ENCODE data around the gene MYH7B. TPM values are rescaled to one million over a fixed set of nuclear protein-coding genes. Genes with fewer than 3 reads are reported as not detected.

The MYH7B gene
- polyA plus RNA-seq, 2 donors: 0.11 to 0.69 TPM

- Histone ChIP-seq H3K4me1 (ENCODE audit: control insufficient read depth in 2 of 2, insufficient read depth in 2 of 2, low read length in 1 of 2) (peaks cover 4% of the 10 kb centered on the region in 2 donors), H3K27ac (ENCODE audit: low read depth in 2 of 2, low read length in 1 of 2) (no peak overlapping the region), H3K36me3 (ENCODE audit: control insufficient read depth in 2 of 2, insufficient read depth in 2 of 2, low read length in 1 of 2) (peaks cover 3 to 32% of the 10 kb centered on the region in 2 donors), H3K4me3 (ENCODE audit: low read depth in 1 of 2, low read length in 2 of 2) (no peak overlapping the region), H3K9me3 (ENCODE audit: control insufficient read depth in 2 of 2, insufficient read depth in 1 of 2, low read depth in 1 of 2, low read length in 1 of 2) (no peaks in the 10 kb centered on the region), H3K27me3 (ENCODE audit: control insufficient read depth in 1 of 2, insufficient read depth in 2 of 2, low read length in 2 of 2) (no peaks in the 10 kb centered on the region)
- 94 to 98% methylated on average over 9 of the region's 9 CpGs for WGBS, 2 donors
Observed at GRCh38 chr20:34942301-34942700, 13.4 kb upstream of the MYH7B start.

- H3K27ac ChIP-seq (ENCODE audit: low read depth in 2 of 2, low read length in 1 of 2): no peak overlapping the region
- H3K9me3 ChIP-seq (ENCODE audit: control insufficient read depth in 2 of 2, insufficient read depth in 1 of 2, low read depth in 1 of 2, low read length in 1 of 2): no peaks in the 10 kb centered on the region
- H3K4me1 ChIP-seq (ENCODE audit: control insufficient read depth in 2 of 2, insufficient read depth in 2 of 2, low read length in 1 of 2): peaks cover 4% of the 10 kb centered on the region in 2 donors
- no peak overlapping the region for H3K4me3 ChIP-seq (ENCODE audit: low read depth in 1 of 2, low read length in 2 of 2)
- 75 to 87% methylated on average over 2 of the region's 2 CpGs for WGBS, 2 donors
- H3K36me3 ChIP-seq (ENCODE audit: control insufficient read depth in 2 of 2, insufficient read depth in 2 of 2, low read length in 1 of 2): peaks cover 3 to 23% of the 10 kb centered on the region in 2 donors
- no peaks in the 10 kb centered on the region for H3K27me3 ChIP-seq (ENCODE audit: control insufficient read depth in 1 of 2, insufficient read depth in 2 of 2, low read length in 2 of 2)
Observed at GRCh38 chr20:34943808-34944567, 11.7 kb upstream of the MYH7B start.

GRCh38 chr20:34945315-34946077 is 10.2 kb upstream of the MYH7B start:
- WGBS, 2 donors: 63 to 64% methylated on average over 7 of the region's 7 CpGs
- no peak overlapping the region for H3K4me3 ChIP-seq (ENCODE audit: low read depth in 1 of 2, low read length in 2 of 2)
- peaks cover 3 to 23% of the 10 kb centered on the region in 2 donors for H3K36me3 ChIP-seq (ENCODE audit: control insufficient read depth in 2 of 2, insufficient read depth in 2 of 2, low read length in 1 of 2)
- H3K4me1 ChIP-seq (ENCODE audit: control insufficient read depth in 2 of 2, insufficient read depth in 2 of 2, low read length in 1 of 2): peaks cover 4% of the 10 kb centered on the region in 2 donors
- H3K27ac ChIP-seq (ENCODE audit: low read depth in 2 of 2, low read length in 1 of 2): peak overlapping the region in 1 of 2 donors; percentile 64
- H3K9me3 ChIP-seq (ENCODE audit: control insufficient read depth in 2 of 2, insufficient read depth in 1 of 2, low read depth in 1 of 2, low read length in 1 of 2): no peaks in the 10 kb centered on the region
- H3K27me3 ChIP-seq (ENCODE audit: control insufficient read depth in 1 of 2, insufficient read depth in 2 of 2, low read length in 2 of 2): no peaks in the 10 kb centered on the region

GRCh38 chr20:34946661-34947060 is 9.0 kb upstream of the MYH7B start:
- Histone ChIP-seq H3K27ac (ENCODE audit: low read depth in 2 of 2, low read length in 1 of 2) (no peak overlapping the region), H3K36me3 (ENCODE audit: control insufficient read depth in 2 of 2, insufficient read depth in 2 of 2, low read length in 1 of 2) (peaks cover under 1 to 21% of the 10 kb centered on the region in 2 donors), H3K27me3 (ENCODE audit: control insufficient read depth in 1 of 2, insufficient read depth in 2 of 2, low read length in 2 of 2) (no peaks in the 10 kb centered on the region), H3K4me3 (ENCODE audit: low read depth in 1 of 2, low read length in 2 of 2) (no peak overlapping the region), H3K4me1 (ENCODE audit: control insufficient read depth in 2 of 2, insufficient read depth in 2 of 2, low read length in 1 of 2) (peaks cover 4 to 6% of the 10 kb centered on the region in 2 donors), H3K9me3 (ENCODE audit: control insufficient read depth in 2 of 2, insufficient read depth in 1 of 2, low read depth in 1 of 2, low read length in 1 of 2) (no peaks in the 10 kb centered on the region)
- 89 to 97% methylated on average over 3 of the region's 3 CpGs for WGBS, 2 donors

- Histone ChIP-seq H3K36me3 (ENCODE audit: control insufficient read depth in 2 of 2, insufficient read depth in 2 of 2, low read length in 1 of 2) (peaks cover 0 to 15% of the 10 kb centered on the region in 2 donors), H3K4me3 (ENCODE audit: low read depth in 1 of 2, low read length in 2 of 2) (no peak overlapping the region), H3K27ac (ENCODE audit: low read depth in 2 of 2, low read length in 1 of 2) (no peak overlapping the region), H3K27me3 (ENCODE audit: control insufficient read depth in 1 of 2, insufficient read depth in 2 of 2, low read length in 2 of 2) (no peaks in the 10 kb centered on the region), H3K4me1 (ENCODE audit: control insufficient read depth in 2 of 2, insufficient read depth in 2 of 2, low read length in 1 of 2) (peaks cover 4 to 7% of the 10 kb centered on the region in 2 donors), H3K9me3 (ENCODE audit: control insufficient read depth in 2 of 2, insufficient read depth in 1 of 2, low read depth in 1 of 2, low read length in 1 of 2) (no peaks in the 10 kb centered on the region)
Observed at GRCh38 chr20:34947336-34947735, 8.3 kb upstream of the MYH7B start.

GRCh38 chr20:34948030-34948429 is 7.6 kb upstream of the MYH7B start:
- Histone ChIP-seq H3K27me3 (ENCODE audit: control insufficient read depth in 1 of 2, insufficient read depth in 2 of 2, low read length in 2 of 2) (no peaks in the 10 kb centered on the region), H3K4me1 (ENCODE audit: control insufficient read depth in 2 of 2, insufficient read depth in 2 of 2, low read length in 1 of 2) (peaks cover 4 to 7% of the 10 kb centered on the region in 2 donors), H3K9me3 (ENCODE audit: control insufficient read depth in 2 of 2, insufficient read depth in 1 of 2, low read depth in 1 of 2, low read length in 1 of 2) (no peaks in the 10 kb centered on the region), H3K36me3 (ENCODE audit: control insufficient read depth in 2 of 2, insufficient read depth in 2 of 2, low read length in 1 of 2) (peaks cover 0 to 9% of the 10 kb centered on the region in 2 donors), H3K4me3 (ENCODE audit: low read depth in 1 of 2, low read length in 2 of 2) (no peak overlapping the region), H3K27ac (ENCODE audit: low read depth in 2 of 2, low read length in 1 of 2) (no peak overlapping the region)

GRCh38 chr20:34949120-34949519 is 6.5 kb upstream of the MYH7B start:
- H3K27me3 ChIP-seq (ENCODE audit: control insufficient read depth in 1 of 2, insufficient read depth in 2 of 2, low read length in 2 of 2): no peaks in the 10 kb centered on the region
- WGBS, 2 donors: 92 to 93% methylated on average over 6 of the region's 6 CpGs
- H3K4me3 ChIP-seq (ENCODE audit: low read depth in 1 of 2, low read length in 2 of 2): no peak overlapping the region
- H3K9me3 ChIP-seq (ENCODE audit: control insufficient read depth in 2 of 2, insufficient read depth in 1 of 2, low read depth in 1 of 2, low read length in 1 of 2): no peaks in the 10 kb centered on the region
- H3K36me3 ChIP-seq (ENCODE audit: control insufficient read depth in 2 of 2, insufficient read depth in 2 of 2, low read length in 1 of 2): peaks cover 0 to 4% of the 10 kb centered on the region in 2 donors
- no peak overlapping the region for H3K27ac ChIP-seq (ENCODE audit: low read depth in 2 of 2, low read length in 1 of 2)
- H3K4me1 ChIP-seq (ENCODE audit: control insufficient read depth in 2 of 2, insufficient read depth in 2 of 2, low read length in 1 of 2): peaks cover 3 to 4% of the 10 kb centered on the region in 2 donors

GRCh38 chr20:34951252-34951651 is 4.4 kb upstream of the MYH7B start:
- H3K36me3 ChIP-seq (ENCODE audit: control insufficient read depth in 2 of 2, insufficient read depth in 2 of 2, low read length in 1 of 2): no peaks in the 10 kb centered on the region
- H3K4me3 ChIP-seq (ENCODE audit: low read depth in 1 of 2, low read length in 2 of 2): no peak overlapping the region
- H3K27me3 ChIP-seq (ENCODE audit: control insufficient read depth in 1 of 2, insufficient read depth in 2 of 2, low read length in 2 of 2): no peaks in the 10 kb centered on the region
- peaks cover 0 to 3% of the 10 kb centered on the region in 2 donors for H3K4me1 ChIP-seq (ENCODE audit: control insufficient read depth in 2 of 2, insufficient read depth in 2 of 2, low read length in 1 of 2)
- no peaks in the 10 kb centered on the region for H3K9me3 ChIP-seq (ENCODE audit: control insufficient read depth in 2 of 2, insufficient read depth in 1 of 2, low read depth in 1 of 2, low read length in 1 of 2)
- peak overlapping the region; percentile 17 to 82 for H3K27ac ChIP-seq (ENCODE audit: low read depth in 2 of 2, low read length in 1 of 2)
- WGBS, 2 donors: 80 to 90% methylated on average over 2 of the region's 2 CpGs

GRCh38 chr20:34951652-34952051 is 4.0 kb upstream of the MYH7B start:
- Histone ChIP-seq H3K4me3 (ENCODE audit: low read depth in 1 of 2, low read length in 2 of 2) (no peak overlapping the region), H3K36me3 (ENCODE audit: control insufficient read depth in 2 of 2, insufficient read depth in 2 of 2, low read length in 1 of 2) (no peaks in the 10 kb centered on the region), H3K27ac (ENCODE audit: low read depth in 2 of 2, low read length in 1 of 2) (peak overlapping the region; percentile 17 to 82), H3K9me3 (ENCODE audit: control insufficient read depth in 2 of 2, insufficient read depth in 1 of 2, low read depth in 1 of 2, low read length in 1 of 2) (no peaks in the 10 kb centered on the region), H3K4me1 (ENCODE audit: control insufficient read depth in 2 of 2, insufficient read depth in 2 of 2, low read length in 1 of 2) (peaks cover 0 to 3% of the 10 kb centered on the region in 2 donors), H3K27me3 (ENCODE audit: control insufficient read depth in 1 of 2, insufficient read depth in 2 of 2, low read length in 2 of 2) (no peaks in the 10 kb centered on the region)
- WGBS, 2 donors: 86% methylated on average over 8 of the region's 8 CpGs
